ENCODE measurements around the gene SH2D1A. TPM values are rescaled to one million over a fixed set of nuclear protein-coding genes. Genes with fewer than 3 reads are reported as not detected.

Gene SH2D1A
- total and polyA plus RNA-seq, 2 donors (not counting 3 experiments of a cell fraction or from before 2014, with no cell fraction given) = not detected

GRCh38 chrX:124328765-124329164, 17.6 kb upstream of the SH2D1A start:
- no peaks in the 10 kb centered on the region for H3K79me2 ChIP-seq (ENCODE audit: control insufficient read depth, insufficient read depth, low read length)
- H3K9me1 ChIP-seq (replicated peaks; ENCODE audit: control insufficient read depth, extremely low read depth, insufficient read depth, low read length) = no peaks in the 10 kb centered on the region
- intact Hi-C loops (cut with micrococcal nuclease) (no loop called here), dilution Hi-C loops (cut with MboI; ENCODE audit: extremely low pct_ligation_motif_present, low sequenced_read_pairs) (no loop called here)
- H3K4me1 ChIP-seq (ENCODE audit: control insufficient read depth, extremely low read depth, insufficient read depth, low read length) = no peaks in the 10 kb centered on the region
- H3K4me3 ChIP-seq (replicated peaks in 1 of 3; ENCODE audit: insufficient read depth in 1 of 3, low read depth in 1 of 3, low read length in 3 of 3) = no peak overlapping the region
- H3K9ac ChIP-seq (replicated peaks; ENCODE audit: extremely low read depth, insufficient read depth, low read length) = no peak overlapping the region
- H3K27ac ChIP-seq (ENCODE audit: insufficient read depth, low read depth, low read length) = no peak overlapping the region
- TF ChIP-seq FOS (IDR thresholded peaks at IDR 0.05; ENCODE audit: borderline replicate concordance, insufficient read depth, low read length) = no peak
- TF ChIP-seq CTCF (IDR thresholded peaks at IDR 0.05; ENCODE audit: extremely low read depth in 1 of 2, insufficient read depth in 1 of 2, low read depth in 1 of 2, low read length in 2 of 2) = no peak
- no peak for TF ChIP-seq POLR2A (IDR thresholded peaks at IDR 0.05; ENCODE audit: low read depth, low read length)
- TF ChIP-seq MYC (IDR thresholded peaks at IDR 0.05; ENCODE audit: low read depth, low read length) = no peak
- no peak for TF ChIP-seq GATA2 (IDR thresholded peaks at IDR 0.05; ENCODE audit: insufficient read depth, insufficient read length, low read depth, low read length)
- TF ChIP-seq POLR2AphosphoS5 (IDR thresholded peaks at IDR 0.05; ENCODE audit: insufficient read depth, low read depth, low read length) = no peak
- TF ChIP-seq MAX (IDR thresholded peaks at IDR 0.05; ENCODE audit: insufficient read depth, insufficient read length) = no peak
- TF ChIP-seq EZH2 (IDR thresholded peaks at IDR 0.05; ENCODE audit: borderline replicate concordance, low read depth, low read length, severe bottlenecking) = no peak
- no peak for TF ChIP-seq JUN (IDR thresholded peaks at IDR 0.05; ENCODE audit: borderline replicate concordance, insufficient read depth, insufficient read length, low read depth)
- DNase-seq (ENCODE audit: low read depth, low spot score) (no peak), FAIRE-seq (no peak)
- H4K20me1 ChIP-seq (replicated peaks; ENCODE audit: control insufficient read depth, extremely low read depth, insufficient read depth, low read length) = no peaks in the 10 kb centered on the region
- BruUV-seq (replicated peaks) = no TSS peak
- no peaks in the 10 kb centered on the region for H3K9me3 ChIP-seq (replicated peaks; ENCODE audit: control insufficient read depth, insufficient read depth, low read length)
- CTCF ChIA-PET = no interaction called here
- POLR2A ChIA-PET = no interaction called here
- H3K4me2 ChIP-seq (ENCODE audit: insufficient read depth, low read length) = no peak overlapping the region
- H3K36me3 ChIP-seq (ENCODE audit: control insufficient read depth in 2 of 2, extremely low read depth in 1 of 2, insufficient read depth in 2 of 2, low read length in 2 of 2) = no peaks in the 10 kb centered on the region
- no peak overlapping the region for H2AFZ ChIP-seq (ENCODE audit: low read depth, low read length)
- no peaks in the 10 kb centered on the region for H3K27me3 ChIP-seq (ENCODE audit: control insufficient read depth in 2 of 2, insufficient read depth in 2 of 2, low read length in 2 of 2)

Measured in endothelial cell of umbilical vein (primary cell).